Measurements from ENCODE around the gene SBNO1.

DNA sequence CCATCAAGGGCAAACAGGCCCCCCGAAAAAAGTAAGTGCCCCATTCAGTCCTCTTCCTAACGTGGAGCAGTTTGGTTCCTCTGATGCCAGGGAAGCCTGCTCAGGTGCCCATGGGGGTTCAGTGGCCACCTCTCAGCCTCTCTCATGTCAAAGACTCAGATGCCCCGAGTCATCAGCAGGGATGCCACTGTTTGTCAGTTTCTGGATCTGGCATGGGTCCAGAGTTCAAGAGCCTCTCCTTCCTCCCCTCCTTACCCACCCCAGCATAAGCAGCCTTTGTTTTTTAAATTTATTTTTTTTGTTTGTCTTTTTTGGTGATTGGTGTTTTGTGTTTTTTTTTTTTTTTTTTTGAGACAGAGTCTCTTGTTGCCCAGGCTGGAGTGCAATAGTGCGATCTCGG lies 30.6 kb upstream of the SBNO1 start:
- TF ChIP-seq POLR2A (IDR thresholded peaks at IDR 0.05; ENCODE audit: low read length) (no peak), GATA1 (IDR thresholded peaks at IDR 0.05; ENCODE audit: low read depth, low read length) (no peak)

Data from erythroblast (primary cell).